ENCODE measurements around the gene CTNNA1. TPM values are rescaled to one million over a fixed set of nuclear protein-coding genes. Genes with fewer than 3 reads are reported as not detected.

Gene CTNNA1
- polyA plus RNA-seq, 3 donors: 56.6 to 84.5 (median 66.2) TPM

DNA sequence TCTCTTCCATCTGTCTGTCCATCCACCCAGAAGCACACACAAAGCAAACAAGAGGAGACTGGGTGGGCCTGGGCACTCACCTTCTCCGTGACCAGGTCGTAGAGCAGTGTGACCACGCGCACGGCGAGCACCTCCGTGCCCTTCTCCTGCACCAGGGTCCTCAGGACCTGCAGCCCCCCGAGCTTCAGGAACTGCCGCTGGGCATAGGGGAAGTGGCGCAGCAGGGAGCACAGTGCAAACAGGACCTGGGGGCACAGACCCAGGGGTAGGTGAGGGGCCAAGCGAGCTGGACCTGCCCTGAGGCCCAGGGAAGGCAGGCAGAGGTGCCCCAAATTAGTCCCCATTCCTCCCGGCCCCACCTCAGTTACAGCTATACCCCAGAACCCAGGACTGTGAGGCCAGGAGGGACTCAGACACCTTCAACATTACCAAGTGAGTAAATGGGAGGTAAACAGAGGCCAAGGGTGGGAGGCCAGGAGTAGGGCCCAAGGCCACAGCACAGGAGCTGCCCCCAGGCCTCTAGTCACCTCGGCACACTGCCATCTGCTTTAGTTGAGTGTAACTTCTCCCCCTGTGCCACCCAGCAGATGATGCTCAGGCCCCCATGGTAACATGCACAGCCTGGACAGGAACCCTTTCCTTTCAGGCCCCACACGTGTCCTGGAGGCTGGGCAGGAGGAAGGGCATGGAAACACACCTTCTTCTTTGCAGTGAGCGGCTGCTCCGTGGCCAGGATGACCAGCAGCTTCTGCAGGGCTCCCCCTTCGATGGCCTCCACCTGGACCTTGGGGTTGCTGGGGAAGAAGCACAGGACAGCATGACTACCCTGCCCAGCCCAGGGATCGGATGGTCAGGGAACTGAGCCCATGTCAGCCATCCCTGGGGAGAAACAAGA lies 198.1 kb downstream of the CTNNA1 start:
- TF ChIP-seq, protein P1, sequence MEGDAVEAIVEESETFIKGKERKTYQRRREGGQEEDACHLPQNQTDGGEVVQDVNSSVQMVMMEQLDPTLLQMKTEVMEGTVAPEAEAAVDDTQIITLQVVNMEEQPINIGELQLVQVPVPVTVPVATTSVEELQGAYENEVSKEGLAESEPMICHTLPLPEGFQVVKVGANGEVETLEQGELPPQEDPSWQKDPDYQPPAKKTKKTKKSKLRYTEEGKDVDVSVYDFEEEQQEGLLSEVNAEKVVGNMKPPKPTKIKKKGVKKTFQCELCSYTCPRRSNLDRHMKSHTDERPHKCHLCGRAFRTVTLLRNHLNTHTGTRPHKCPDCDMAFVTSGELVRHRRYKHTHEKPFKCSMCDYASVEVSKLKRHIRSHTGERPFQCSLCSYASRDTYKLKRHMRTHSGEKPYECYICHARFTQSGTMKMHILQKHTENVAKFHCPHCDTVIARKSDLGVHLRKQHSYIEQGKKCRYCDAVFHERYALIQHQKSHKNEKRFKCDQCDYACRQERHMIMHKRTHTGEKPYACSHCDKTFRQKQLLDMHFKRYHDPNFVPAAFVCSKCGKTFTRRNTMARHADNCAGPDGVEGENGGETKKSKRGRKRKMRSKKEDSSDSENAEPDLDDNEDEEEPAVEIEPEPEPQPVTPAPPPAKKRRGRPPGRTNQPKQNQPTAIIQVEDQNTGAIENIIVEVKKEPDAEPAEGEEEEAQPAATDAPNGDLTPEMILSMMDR (IDR thresholded peaks at IDR 0.05): no peak
- 93% methylated on average over 14 of the region's 18 CpGs for WGBS (ENCODE audit: insufficient coverage)
- no peaks in the 10 kb centered on the region for H3K9me3 Mint-ChIP-seq
- Histone ChIP-seq H3K27me3 (ENCODE audit: control insufficient read depth in 2 of 2, insufficient read depth in 2 of 2, low read length in 2 of 2) (no peaks in the 10 kb centered on the region), H3K9ac (ENCODE audit: insufficient read depth, low read length, poor library complexity, severe bottlenecking) (no peak overlapping the region), H3K79me2 (ENCODE audit: insufficient read depth, low read length) (no peaks in the 10 kb centered on the region), H3K9me3 (replicated peaks in 1 of 2; ENCODE audit: control insufficient read depth in 1 of 2, insufficient read depth in 1 of 2, low read length in 2 of 2) (no peaks in the 10 kb centered on the region), H3K36me3 (replicated peaks in 1 of 2; ENCODE audit: control insufficient read depth in 1 of 2, insufficient read depth in 2 of 2, low read length in 2 of 2) (peaks cover 19 to 46% of the 10 kb centered on the region in 2 donors), H2AFZ (ENCODE audit: insufficient read depth, low read depth, low read length, poor library complexity, severe bottlenecking) (no peak overlapping the region), H3K4me3 (replicated peaks in 1 of 3; ENCODE audit: low read depth in 2 of 3, low read length in 3 of 3) (no peak overlapping the region), H3K27ac (ENCODE audit: low read depth in 1 of 2, low read length in 2 of 2) (no peak overlapping the region), H3K4me2 (replicated peaks; ENCODE audit: extremely low read depth, low read length, poor library complexity, severe bottlenecking) (no peak overlapping the region), H4K20me1 (ENCODE audit: insufficient read depth, low read length) (peaks cover 9% of the 10 kb centered on the region), H3K4me1 (ENCODE audit: control insufficient read depth in 1 of 2, insufficient read depth in 2 of 2, low read length in 2 of 2) (peaks cover 21 to 25% of the 10 kb centered on the region in 2 donors)
- no peak for DNase-seq
- no peak overlapping the region for H3K27ac Mint-ChIP-seq
- H3K4me1 Mint-ChIP-seq: peaks cover 33% of the 10 kb centered on the region
- intact Hi-C loops (cut with micrococcal nuclease): no loop called here
- no peak overlapping the region for H3K4me3 Mint-ChIP-seq
- H3K36me3 Mint-ChIP-seq: peaks cover 37 to 40% of the 10 kb centered on the region in 2 donors
- H3K27me3 Mint-ChIP-seq (ENCODE audit: low read depth in 3 of 3): peaks cover 0 to 2% (median 0%) of the 10 kb centered on the region in 3 donors

DNA sequence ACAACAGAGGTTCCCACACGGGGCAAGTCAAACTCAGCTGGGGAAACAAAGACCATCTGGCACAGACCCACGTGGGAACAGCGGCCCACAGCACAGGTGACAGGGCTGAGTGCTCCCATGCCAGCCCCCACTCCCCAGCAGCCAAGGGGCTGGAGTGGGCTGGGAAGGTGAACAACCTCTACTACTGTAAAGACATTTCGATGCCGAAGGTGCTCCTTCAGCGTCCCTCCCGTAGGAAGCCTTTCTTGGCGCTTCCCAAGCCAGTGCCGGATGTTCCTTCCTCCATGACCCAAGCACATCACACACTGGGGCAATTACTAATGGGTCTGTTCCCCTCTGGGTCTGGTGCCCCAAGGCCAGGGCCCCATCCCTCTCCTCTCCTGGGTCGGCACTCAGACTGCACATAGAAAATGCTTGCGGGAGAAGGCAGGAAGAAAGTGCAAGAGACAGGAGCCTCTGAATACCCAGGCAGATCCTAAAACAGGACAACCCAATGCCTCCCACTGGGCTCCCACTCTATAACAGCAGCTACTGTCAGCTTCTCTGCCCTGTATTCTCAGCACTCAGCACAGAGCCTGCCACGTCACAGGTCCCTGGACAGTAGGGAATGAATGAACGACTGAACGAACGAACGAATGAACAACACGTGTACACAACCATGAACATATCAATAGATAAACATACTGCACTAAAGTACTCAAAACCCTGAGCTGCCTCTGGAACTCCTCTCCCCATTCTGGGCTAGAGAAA lies 198.9 kb downstream of the CTNNA1 start:
- no peaks in the 10 kb centered on the region for H3K27me3 ChIP-seq (ENCODE audit: control insufficient read depth in 2 of 2, insufficient read depth in 2 of 2, low read length in 2 of 2)
- no peak overlapping the region for H3K27ac ChIP-seq (ENCODE audit: low read depth in 1 of 2, low read length in 2 of 2)
- no peaks in the 10 kb centered on the region for H3K9me3 ChIP-seq (replicated peaks in 1 of 2; ENCODE audit: control insufficient read depth in 1 of 2, insufficient read depth in 1 of 2, low read length in 2 of 2)
- peaks cover 9% of the 10 kb centered on the region for H4K20me1 ChIP-seq (ENCODE audit: insufficient read depth, low read length)
- peak overlapping the region; percentile 30 for H3K9ac ChIP-seq (ENCODE audit: insufficient read depth, low read length, poor library complexity, severe bottlenecking)
- H2AFZ ChIP-seq (ENCODE audit: insufficient read depth, low read depth, low read length, poor library complexity, severe bottlenecking): no peak overlapping the region
- H3K36me3 ChIP-seq (replicated peaks in 1 of 2; ENCODE audit: control insufficient read depth in 1 of 2, insufficient read depth in 2 of 2, low read length in 2 of 2): peaks cover 11 to 38% of the 10 kb centered on the region in 2 donors
- WGBS (ENCODE audit: insufficient coverage): 95% methylated on average over 12 of the region's 17 CpGs
- Mint-ChIP-seq H3K9me3 (no peaks in the 10 kb centered on the region), H3K27ac (peak overlapping the region in 1 of 7 donors; percentile 52), H3K36me3 (peaks cover 31 to 39% of the 10 kb centered on the region in 2 donors), H3K4me1 (peaks cover 33% of the 10 kb centered on the region), H3K4me3 (no peak overlapping the region), H3K27me3 (ENCODE audit: low read depth in 3 of 3) (peaks cover 0 to 3% (median 0%) of the 10 kb centered on the region in 3 donors)
- TF ChIP-seq, protein P1 (IDR thresholded peaks at IDR 0.05): no peak
- no peaks in the 10 kb centered on the region for H3K79me2 ChIP-seq (ENCODE audit: insufficient read depth, low read length)
- no peak overlapping the region for H3K4me2 ChIP-seq (replicated peaks; ENCODE audit: extremely low read depth, low read length, poor library complexity, severe bottlenecking)
- DNase-seq: no peak
- intact Hi-C loops (cut with micrococcal nuclease): no loop called here
- no peak overlapping the region for H3K4me3 ChIP-seq (replicated peaks in 1 of 3; ENCODE audit: low read depth in 2 of 3, low read length in 3 of 3)
- peaks cover 21 to 25% of the 10 kb centered on the region in 2 donors for H3K4me1 ChIP-seq (ENCODE audit: control insufficient read depth in 1 of 2, insufficient read depth in 2 of 2, low read length in 2 of 2)

Measured in CD14-positive monocyte (primary cell).